GM23338 (cell line): ENCODE results near the gene SURF4.

ENCODE experiments used
- POLR2AphosphoS5 ChIP-seq: IDR thresholded peaks from 2 replicates; pipeline ENCODE4 v1.6.1; 2016; ENCODE audit warnings: antibody characterized with exemption, low read depth
- TF ChIP-seq, protein P1 (sequence below), 2 experiments: fragments of 200-600 bp in 1 of 2; sonication (generic) in 1 of 2; conservative IDR thresholded peaks; 2 replicates each; pipeline versions ENCODE4 v1.5.1 to v1.6.1; 2016 to 2017; ENCODE audit warnings: antibody characterized with exemption in 2 of 2, low read depth in 2 of 2, mild to moderate bottlenecking in 2 of 2, moderate library complexity in 1 of 2

DNA sequence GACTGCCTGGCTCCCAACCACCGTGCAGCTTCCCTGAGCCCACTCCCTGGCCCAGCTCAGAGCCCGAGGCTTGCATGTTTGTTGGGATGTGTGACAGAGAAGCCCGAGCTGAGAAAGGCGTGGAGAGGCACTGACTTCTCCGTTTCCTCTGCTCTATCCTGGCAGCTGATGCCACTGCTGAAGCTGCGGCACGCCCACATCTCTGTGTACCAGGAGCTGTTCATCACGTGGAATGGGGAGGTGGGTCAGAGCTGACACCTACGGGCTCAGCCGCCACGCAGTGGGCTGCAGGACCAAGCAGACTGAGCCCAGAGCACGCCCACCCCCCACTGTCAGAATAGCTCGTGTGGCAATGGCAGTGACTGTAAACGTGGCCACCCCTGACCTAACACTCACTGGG is 9.6 kb upstream of the SURF4 start:
- TF ChIP-seq POLR2AphosphoS5: no peak
- TF ChIP-seq, protein P1, sequence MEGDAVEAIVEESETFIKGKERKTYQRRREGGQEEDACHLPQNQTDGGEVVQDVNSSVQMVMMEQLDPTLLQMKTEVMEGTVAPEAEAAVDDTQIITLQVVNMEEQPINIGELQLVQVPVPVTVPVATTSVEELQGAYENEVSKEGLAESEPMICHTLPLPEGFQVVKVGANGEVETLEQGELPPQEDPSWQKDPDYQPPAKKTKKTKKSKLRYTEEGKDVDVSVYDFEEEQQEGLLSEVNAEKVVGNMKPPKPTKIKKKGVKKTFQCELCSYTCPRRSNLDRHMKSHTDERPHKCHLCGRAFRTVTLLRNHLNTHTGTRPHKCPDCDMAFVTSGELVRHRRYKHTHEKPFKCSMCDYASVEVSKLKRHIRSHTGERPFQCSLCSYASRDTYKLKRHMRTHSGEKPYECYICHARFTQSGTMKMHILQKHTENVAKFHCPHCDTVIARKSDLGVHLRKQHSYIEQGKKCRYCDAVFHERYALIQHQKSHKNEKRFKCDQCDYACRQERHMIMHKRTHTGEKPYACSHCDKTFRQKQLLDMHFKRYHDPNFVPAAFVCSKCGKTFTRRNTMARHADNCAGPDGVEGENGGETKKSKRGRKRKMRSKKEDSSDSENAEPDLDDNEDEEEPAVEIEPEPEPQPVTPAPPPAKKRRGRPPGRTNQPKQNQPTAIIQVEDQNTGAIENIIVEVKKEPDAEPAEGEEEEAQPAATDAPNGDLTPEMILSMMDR (conservative IDR thresholded peaks at IDR 0.05; ENCODE audit: low read depth in 2 of 2): no peak
